ENCODE results near the gene PLB1.

DNA sequence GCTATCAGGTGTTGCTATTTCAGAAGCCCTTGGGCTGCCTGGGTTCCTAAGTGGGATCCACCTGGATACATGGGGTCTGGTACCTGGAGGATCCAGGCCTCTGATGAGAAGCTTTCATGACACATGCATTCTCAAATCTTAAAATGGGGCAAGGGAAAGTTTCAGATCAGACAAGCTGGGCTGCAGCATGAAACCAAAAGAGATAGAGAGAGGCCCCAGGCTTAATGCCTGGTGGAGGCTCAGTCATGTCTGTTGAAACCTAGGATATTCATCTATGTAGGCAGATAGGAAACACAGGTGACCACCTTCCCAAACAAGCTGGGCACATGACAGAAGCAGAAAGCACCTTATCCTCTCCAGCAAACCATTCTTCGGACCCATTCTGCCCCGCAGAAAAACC, 18.8 kb upstream of the PLB1 start:
- TF ChIP-seq, protein P1, sequence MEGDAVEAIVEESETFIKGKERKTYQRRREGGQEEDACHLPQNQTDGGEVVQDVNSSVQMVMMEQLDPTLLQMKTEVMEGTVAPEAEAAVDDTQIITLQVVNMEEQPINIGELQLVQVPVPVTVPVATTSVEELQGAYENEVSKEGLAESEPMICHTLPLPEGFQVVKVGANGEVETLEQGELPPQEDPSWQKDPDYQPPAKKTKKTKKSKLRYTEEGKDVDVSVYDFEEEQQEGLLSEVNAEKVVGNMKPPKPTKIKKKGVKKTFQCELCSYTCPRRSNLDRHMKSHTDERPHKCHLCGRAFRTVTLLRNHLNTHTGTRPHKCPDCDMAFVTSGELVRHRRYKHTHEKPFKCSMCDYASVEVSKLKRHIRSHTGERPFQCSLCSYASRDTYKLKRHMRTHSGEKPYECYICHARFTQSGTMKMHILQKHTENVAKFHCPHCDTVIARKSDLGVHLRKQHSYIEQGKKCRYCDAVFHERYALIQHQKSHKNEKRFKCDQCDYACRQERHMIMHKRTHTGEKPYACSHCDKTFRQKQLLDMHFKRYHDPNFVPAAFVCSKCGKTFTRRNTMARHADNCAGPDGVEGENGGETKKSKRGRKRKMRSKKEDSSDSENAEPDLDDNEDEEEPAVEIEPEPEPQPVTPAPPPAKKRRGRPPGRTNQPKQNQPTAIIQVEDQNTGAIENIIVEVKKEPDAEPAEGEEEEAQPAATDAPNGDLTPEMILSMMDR (IDR thresholded peaks at IDR 0.05; ENCODE audit: low read depth, low read length), result no peak
- no peak for TF ChIP-seq MYC (IDR thresholded peaks at IDR 0.05; ENCODE audit: low read depth, low read length)
